ENCODE data around the gene CCDC40.
"Not testable (repeated sequence)": the region's sequence is repeated elsewhere in the genome, so short reads cannot be mapped to it uniquely, and the experiment has no call there.

Gene CCDC40

DNA sequence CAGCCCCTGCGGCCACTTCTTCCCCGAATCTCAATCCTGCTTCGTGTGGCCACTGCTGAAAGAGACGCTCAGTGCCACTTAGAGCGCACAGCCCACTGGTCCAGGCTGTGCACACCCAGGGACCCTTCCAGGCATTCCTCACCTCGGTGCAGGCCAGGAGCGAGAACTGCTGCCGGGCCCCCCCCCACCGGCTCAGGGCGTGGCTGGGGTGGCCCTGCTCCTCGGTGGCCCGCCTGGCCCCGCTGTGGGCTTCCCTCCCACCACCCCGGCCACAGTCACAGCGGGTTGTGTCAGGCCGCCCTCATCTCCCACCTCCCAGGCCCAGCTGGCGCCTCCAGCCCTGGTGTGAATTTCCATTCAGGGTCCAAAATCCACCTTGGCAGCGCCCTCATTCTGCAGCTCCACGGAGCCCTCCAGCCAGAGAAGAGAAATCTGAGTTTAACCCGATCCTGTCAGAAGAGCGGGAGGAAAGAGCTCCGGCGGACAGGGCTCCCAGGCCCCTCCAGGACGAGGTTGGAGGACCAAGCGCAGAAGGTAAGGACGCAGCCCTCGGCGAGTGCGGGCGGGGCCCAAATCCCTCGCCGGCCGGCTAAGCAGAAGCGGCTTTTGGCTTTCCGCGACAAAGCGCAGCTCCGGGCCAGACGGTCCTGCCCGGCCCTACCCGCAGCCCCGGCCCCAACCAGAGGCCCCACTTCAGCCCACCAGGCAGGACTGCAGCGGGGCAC lies 12.8 kb upstream of the CCDC40 start:
- no peak for DNase-seq

DNA sequence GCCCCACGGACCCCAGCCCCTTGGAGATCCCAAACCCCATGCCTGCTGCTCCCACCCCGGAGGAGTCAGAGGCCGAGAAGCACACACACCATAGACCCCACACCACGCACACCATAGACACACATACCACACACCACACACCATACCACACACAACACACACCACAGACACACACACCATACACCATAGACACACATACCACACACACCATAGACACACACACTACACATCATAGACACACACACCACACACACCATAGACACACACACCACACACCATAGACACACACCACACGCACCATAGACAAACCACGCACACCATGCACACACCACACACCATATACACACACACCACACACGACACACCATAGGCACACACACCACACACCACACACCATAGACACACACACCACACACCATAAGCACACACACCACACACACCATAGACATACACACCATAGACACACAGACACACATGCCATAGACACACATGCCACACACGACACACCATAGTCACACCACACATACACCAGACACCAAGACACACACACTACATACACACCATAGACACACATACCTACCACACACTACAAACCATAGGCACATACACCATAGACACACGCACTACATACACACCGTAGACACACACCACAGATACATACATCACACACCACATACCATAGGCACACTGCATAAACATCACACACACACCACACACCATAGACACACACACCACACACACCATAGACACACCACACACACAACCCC lies 12.1 kb upstream of the CCDC40 start:
- no peak for DNase-seq

- DNase-seq: no peak
These were observed 11.3 kb upstream of the CCDC40 start for GRCh38 chr17:80025140-80025539.

- no peak for DNase-seq
These were observed 10.6 kb upstream of the CCDC40 start for GRCh38 chr17:80025796-80026195.

- DNase-seq: no peak
These were observed 9.9 kb upstream of the CCDC40 start for GRCh38 chr17:80026359-80027042.

- DNase-seq: no peak
These were observed 9.4 kb upstream of the CCDC40 start for GRCh38 chr17:80027043-80027435.

- no peak for DNase-seq
These were observed 8.4 kb upstream of the CCDC40 start for GRCh38 chr17:80028030-80028429.

- no peak for DNase-seq
These were observed 7.0 kb upstream of the CCDC40 start for GRCh38 chr17:80029258-80029974.

- no peak for DNase-seq
These were observed 5.6 kb upstream of the CCDC40 start for GRCh38 chr17:80030730-80031410.

DNA sequence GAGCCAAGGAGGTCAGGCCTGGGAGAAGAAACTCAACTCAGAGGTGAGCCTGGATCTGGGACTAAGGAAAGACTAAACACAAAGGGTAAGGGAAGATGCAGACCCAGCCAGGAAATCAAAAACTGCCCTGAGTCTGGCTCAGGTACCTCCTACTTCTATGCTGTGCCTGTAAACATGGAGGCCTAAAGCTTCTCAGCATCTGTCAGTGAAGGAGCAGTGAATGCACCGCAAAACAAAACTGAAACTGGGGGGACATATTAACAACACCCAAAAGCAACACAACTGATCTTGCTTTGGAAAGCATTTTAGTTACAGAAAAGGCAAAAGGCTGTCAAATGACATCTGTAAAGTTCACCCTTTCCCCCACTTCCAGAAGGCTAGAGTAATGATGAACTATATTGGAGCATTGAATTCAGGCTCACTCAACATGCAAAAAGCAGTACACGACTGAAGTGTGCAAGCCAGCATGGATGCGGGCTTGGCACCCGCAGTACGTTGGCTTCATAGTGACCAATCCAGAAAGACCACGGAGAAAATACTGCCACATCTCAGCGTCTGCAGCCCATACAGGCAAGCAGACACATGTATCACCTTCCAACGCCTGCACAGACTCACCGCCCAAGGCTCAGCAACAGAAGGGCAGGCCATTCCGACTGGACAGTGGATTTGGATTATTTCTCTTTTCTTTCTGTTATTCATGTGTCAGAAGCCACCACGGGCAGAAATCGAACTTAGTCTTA lies 4.6 kb upstream of the CCDC40 start:
- DNase-seq: no peak

- DNase-seq: no peak
These were observed 3.7 kb upstream of the CCDC40 start for GRCh38 chr17:80032614-80033171.

DNA sequence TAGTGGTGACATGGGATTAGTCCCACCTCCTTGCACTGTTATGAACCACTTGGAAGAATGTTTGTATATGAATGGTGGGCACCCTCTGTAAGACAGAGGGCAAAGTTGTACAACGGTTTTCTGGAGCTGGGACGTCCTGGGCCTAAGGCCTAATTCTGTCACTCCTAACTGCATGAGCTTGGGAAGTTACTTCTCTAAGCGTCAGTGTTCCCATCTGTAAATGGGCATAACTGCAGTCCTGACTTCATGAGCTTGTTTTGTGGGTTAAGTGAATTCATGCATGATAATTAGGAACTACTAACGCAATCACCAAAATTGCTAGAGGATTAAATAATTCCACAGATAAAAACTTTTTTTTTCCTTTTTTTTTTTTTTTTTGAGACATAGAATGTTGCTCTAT lies 2.6 kb upstream of the CCDC40 start:
- DNase-seq: no peak

- no peak for DNase-seq
These were observed 1.4 kb upstream of the CCDC40 start for GRCh38 chr17:80034791-80035686.

GRCh38 chr17:80035687-80035936 lies 830 bp upstream of the CCDC40 start, which contains the start of gene TBC1D16:
TBC1D16 (minus strand) TSS chr17:80035872; CDS start chr17:80013547, 22,325 bp downstream.
- DNase-seq: no peak

GRCh38 chr17:80036715-80037477 lies 454 bp downstream of the CCDC40 start:
- no peak for DNase-seq

GRCh38 chr17:80043963-80044362 lies 7.5 kb downstream of the CCDC40 start:
- DNase-seq: no peak

DNA sequence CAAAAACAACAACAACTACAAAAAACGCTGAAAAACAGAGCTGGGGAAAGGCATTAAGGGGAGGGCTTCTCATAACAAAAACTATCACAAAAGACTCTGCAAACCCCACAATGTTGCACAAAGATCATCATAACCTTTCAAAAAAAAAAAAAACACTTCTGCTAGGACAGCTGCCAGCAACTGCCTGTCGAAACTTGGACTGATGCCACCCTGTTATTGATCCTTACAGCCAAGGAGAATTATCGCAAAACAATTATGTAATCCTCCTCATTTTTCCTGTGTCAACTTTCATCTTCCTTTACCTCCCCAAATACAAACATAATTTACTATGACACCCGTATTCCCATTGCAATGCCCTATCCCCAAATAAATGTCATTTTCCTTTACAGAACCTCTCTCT lies 9.3 kb downstream of the CCDC40 start:
- DNase-seq: no peak

GRCh38 chr17:80046709-80047108 lies 10.3 kb downstream of the CCDC40 start:
- DNase-seq: not testable (repeated sequence)

- DNase-seq: no peak
These were observed 10.7 kb downstream of the CCDC40 start for GRCh38 chr17:80047176-80047575.

- DNase-seq: no peak
These were observed 13.5 kb downstream of the CCDC40 start for GRCh38 chr17:80049986-80050385.

Data from GDM1 (cell line).